Pancreas (tissue), 10 donors: ENCODE data around the gene ARL4A. TPM values are rescaled to one million over a fixed set of nuclear protein-coding genes. Genes with fewer than 3 reads are reported as not detected.

Source experiments
- ATAC-seq, 4 donors: fragments of 200-7000 bp; cut with Tn5 transposase; one replicate each; pipeline versions ENCODE4 v1.8.0 to v1.9.1; 2020; ENCODE audit warnings: mild to moderate bottlenecking in 4 of 4, moderate library complexity in 4 of 4
- DNase-seq, 6 donors: peaks; one replicate each; pipeline ENCODE4 v3.0.0-alpha.2; 2020
- FAIRE-seq: peaks from 2 replicates; lab custom pipeline; 2012; peaks lifted over from hg19 to GRCh38; lab: Jason Lieb, UNC
- H3K27ac ChIP-seq, 4 donors: fragments of 200-600 bp; sonication (generic); 1 replicate in 3 of 4; 2 replicates in 1 of 4; pipeline versions ENCODE4 v1.5.0 to v1.8.0; 2020
- H3K27me3 ChIP-seq, 4 donors: fragments of 200-600 bp; one replicate each; pipeline ENCODE4 v1.8.0; 2021
- H3K36me3 ChIP-seq, 3 donors: fragments of 200-600 bp; sonication (generic) in 1 of 3; one replicate each; pipeline versions ENCODE4 v1.5.0 to v1.8.0; 2020 to 2021
- H3K4me1 ChIP-seq, 3 donors: fragments of 200-600 bp; one replicate each; pipeline ENCODE4 v1.8.0; 2021
- H3K4me3 ChIP-seq, 4 donors: fragments of 200-600 bp; sonication (generic) in 2 of 4; one replicate each; pipeline versions ENCODE4 v1.5.0 to v1.8.0; 2020 to 2021
- H3K9me3 ChIP-seq, 4 donors: fragments of 200-600 bp; one replicate each; pipeline ENCODE4 v1.8.0; 2021
- WGBS, 2 donors: extraction: QIAGEN DNeasy Blood & Tissue Kit; methylation state at CpG; one replicate each; pipeline ENCODE4 v1.1.7; 2013; 5-methylcytosine and 5-hydroxymethylcytosine counted together
- intact Hi-C, 3 donors: fragments of 100-400 bp; cut with DNase I; formaldehyde crosslinking; loops; one replicate each; pipeline versions ENCODE4 v1.11.1 to v1.14.2; 2022
- polyA plus RNA-seq, 2 donors: library from polyadenylated mRNA; stranded (reverse); fragments of 200-250 nt; gene quantifications; one replicate each; pipeline ENCODE4 v1.2.3, GENCODE V29; 2013
- total RNA-seq, 6 donors: library from RNA; stranded (reverse); fragmentation: NEBNext Ultra II Directional in 4 of 6; extraction: Animal tissue kit (Norgen Biotek cat#: 25700) in 4 of 6; gene quantifications; one replicate each; pipeline versions ENCODE4 v1.2.1 to v1.2.4, GENCODE V29; 2021 to 2023
- TF ChIP-seq, protein P1 (sequence below), 4 donors: fragments of 200-600 bp; sonication (generic) in 3 of 4; IDR thresholded peaks; one replicate each; pipeline versions ENCODE4 v1.5.0 to v1.8.0; 2021; ENCODE audit warnings: antibody characterized with exemption in 4 of 4
- donor health status: healthy with polysubstance abuse.
- donor health status: DM: no; HTN: no; CAD: no; lungs with moderate emphysema.
- donor health status: DM: no; HTN: no; CAD: no.
- donor health status: control.
- donor health status: control.
- donor health status: Bipolar disorder and iron deficiency.
- donor health status: DM: yes; HTN: yes; CAD: no.
- donor health status: DM: no; HTN: no; CAD: no.
- donor health status: DM: no; HTN: no; CAD: no.
- donor health status: DM: yes; HTN: yes; CAD: no.

The ARL4A gene
- total and polyA plus RNA-seq, 8 donors: 1.9 to 8.6 (median 4.2) TPM

DNA sequence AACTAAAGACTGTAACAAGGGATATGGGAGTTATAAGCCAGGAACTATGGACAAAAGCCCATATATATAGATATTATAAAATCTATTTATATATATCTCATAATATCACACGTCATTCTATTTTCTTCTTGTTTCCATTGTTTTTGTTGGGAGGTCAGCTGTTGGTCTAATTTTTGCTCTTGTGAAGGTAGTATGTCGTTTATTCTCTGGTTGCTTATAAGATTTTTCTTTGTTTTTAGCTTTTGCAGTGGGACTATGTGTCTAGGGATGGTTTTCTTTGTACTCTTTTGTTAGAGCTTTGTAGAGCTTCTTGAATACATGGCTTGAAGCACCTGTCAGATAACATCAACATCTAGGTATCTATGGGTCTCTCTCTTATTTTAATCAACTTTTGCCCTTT lies 14.0 kb downstream of the ARL4A start:
- TF ChIP-seq, protein P1, sequence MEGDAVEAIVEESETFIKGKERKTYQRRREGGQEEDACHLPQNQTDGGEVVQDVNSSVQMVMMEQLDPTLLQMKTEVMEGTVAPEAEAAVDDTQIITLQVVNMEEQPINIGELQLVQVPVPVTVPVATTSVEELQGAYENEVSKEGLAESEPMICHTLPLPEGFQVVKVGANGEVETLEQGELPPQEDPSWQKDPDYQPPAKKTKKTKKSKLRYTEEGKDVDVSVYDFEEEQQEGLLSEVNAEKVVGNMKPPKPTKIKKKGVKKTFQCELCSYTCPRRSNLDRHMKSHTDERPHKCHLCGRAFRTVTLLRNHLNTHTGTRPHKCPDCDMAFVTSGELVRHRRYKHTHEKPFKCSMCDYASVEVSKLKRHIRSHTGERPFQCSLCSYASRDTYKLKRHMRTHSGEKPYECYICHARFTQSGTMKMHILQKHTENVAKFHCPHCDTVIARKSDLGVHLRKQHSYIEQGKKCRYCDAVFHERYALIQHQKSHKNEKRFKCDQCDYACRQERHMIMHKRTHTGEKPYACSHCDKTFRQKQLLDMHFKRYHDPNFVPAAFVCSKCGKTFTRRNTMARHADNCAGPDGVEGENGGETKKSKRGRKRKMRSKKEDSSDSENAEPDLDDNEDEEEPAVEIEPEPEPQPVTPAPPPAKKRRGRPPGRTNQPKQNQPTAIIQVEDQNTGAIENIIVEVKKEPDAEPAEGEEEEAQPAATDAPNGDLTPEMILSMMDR (IDR thresholded peaks at IDR 0.05): no peak
- DNase-seq (no peak), FAIRE-seq (no peak), ATAC-seq (no peak)
- Histone ChIP-seq H3K4me1 (no peaks in the 10 kb centered on the region), H3K9me3 (no peaks in the 10 kb centered on the region), H3K36me3 (no peaks in the 10 kb centered on the region), H3K27me3 (no peaks in the 10 kb centered on the region), H3K27ac (no peak overlapping the region), H3K4me3 (no peak overlapping the region)
- intact Hi-C loops: no loop called here
- WGBS, 2 donors: 80% methylated on average over 2 of the region's 2 CpGs

DNA sequence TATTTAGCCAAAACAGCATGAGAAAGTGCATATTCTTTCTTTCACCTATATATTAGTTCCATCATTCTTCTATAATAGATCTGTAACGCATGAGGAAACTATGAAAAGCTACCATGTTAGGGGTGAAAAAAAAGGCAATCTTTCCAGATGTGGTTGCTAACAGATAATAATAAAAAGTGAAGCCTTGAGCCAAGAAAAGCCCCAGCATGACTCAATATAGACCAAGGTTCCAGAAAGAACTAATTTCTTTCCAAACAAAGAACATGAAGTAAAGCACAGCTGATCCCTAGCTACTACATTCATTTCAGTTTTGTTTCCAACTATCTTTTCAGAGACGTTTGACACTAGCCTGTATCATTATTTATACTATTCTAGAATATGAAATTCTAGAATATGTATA lies 16.4 kb downstream of the ARL4A start:
- DNase-seq: no peak
- Histone ChIP-seq H3K9me3 (no peaks in the 10 kb centered on the region), H3K27me3 (no peaks in the 10 kb centered on the region), H3K4me3 (no peak overlapping the region), H3K27ac (no peak overlapping the region), H3K4me1 (no peaks in the 10 kb centered on the region), H3K36me3 (no peaks in the 10 kb centered on the region)
- ATAC-seq: no peak
- TF ChIP-seq, protein P1 (IDR thresholded peaks at IDR 0.05): no peak
- 62 to 77% methylated on average over 2 of the region's 2 CpGs for WGBS, 2 donors
- intact Hi-C loops: no loop called here
- no peak for FAIRE-seq

DNA sequence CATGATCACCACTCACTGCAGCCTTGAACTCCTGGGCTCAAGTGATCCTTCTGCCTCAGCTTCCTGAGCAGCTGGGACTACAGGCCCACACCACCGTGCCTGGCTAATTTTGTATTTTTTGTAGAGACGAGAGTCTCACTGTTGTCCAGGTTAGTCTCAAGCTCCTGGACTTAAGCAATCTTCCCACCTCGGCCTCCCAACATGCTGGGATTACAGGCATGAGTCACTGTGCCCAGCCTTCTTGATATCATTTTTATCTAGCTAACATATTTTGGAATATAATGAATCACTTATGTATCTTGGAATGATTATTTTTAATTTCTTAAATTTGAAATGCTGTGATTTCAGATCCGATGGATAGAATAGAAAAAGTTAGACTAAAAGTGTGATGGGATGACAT lies 18.4 kb downstream of the ARL4A start:
- TF ChIP-seq, protein P1 (IDR thresholded peaks at IDR 0.05): no peak
- FAIRE-seq: no peak
- Histone ChIP-seq H3K36me3 (no peaks in the 10 kb centered on the region), H3K27me3 (no peaks in the 10 kb centered on the region), H3K4me1 (no peaks in the 10 kb centered on the region), H3K4me3 (no peak overlapping the region), H3K9me3 (no peaks in the 10 kb centered on the region), H3K27ac (no peak overlapping the region)
- 89 to 94% methylated on average over 4 of the region's 4 CpGs for WGBS, 2 donors
- intact Hi-C loops: no loop called here
- no peak for DNase-seq
- no peak for ATAC-seq

DNA sequence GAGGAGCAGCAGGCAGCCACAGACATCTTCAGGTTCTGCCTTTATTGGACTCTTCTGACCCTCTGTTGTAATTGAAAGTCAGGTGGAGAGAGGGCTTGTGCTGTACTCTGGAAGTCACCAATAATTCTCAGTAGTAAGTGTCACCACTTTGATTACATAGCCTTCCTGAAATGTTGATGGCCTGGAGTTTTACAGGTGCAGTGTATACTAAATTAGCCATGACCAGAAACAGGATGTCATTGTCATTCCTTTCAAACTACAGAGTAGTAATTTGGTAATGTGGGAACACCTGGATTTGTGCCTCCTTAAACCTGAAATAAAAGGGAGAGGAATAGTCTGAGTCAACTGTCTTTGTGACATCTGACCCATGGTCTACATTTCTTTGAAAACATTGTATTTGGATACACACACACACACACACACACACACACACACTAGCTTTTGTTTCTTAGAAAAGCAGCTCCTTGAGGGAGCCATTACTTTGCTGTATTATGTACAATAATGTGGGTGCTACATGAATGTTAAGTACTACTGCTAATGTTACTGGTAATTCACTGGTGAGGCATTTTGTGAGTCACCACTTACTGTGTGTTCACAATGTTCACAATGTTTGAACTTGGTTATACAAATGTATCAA lies 19.6 kb downstream of the ARL4A start:
- ATAC-seq: peak in 1 of 4 donors; percentile 29
- FAIRE-seq: peak; percentile 45
- Histone ChIP-seq H3K4me1 (no peaks in the 10 kb centered on the region), H3K9me3 (no peaks in the 10 kb centered on the region), H3K4me3 (no peak overlapping the region), H3K27me3 (no peaks in the 10 kb centered on the region), H3K36me3 (no peaks in the 10 kb centered on the region), H3K27ac (no peak overlapping the region)
- no peak for DNase-seq
- intact Hi-C loops: no loop called here
- TF ChIP-seq, protein P1 (IDR thresholded peaks at IDR 0.05): no peak

DNA sequence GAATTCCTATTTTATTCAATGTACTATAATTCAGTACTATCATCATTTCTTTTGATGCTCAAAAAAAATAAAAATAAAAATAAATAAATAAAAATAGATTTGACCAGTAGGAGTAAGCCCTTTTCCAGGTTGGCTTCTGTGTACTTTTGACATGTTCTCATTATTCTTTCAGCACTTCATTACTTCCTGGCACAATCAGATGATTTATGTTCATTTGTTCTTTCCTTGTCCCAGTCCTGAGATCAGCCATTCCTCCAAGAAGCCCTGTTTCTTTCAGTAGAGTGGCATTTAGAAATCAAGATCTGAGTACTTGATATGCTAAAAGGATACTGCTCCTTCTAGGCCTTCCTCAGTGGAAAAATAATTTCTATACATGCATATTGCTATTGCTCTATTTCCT lies 20.9 kb downstream of the ARL4A start:
- H3K27me3 ChIP-seq: no peaks in the 10 kb centered on the region
- no peak overlapping the region for H3K27ac ChIP-seq
- no peaks in the 10 kb centered on the region for H3K4me1 ChIP-seq
- ATAC-seq (no peak), DNase-seq (no peak), FAIRE-seq (no peak)
- H3K4me3 ChIP-seq: no peak overlapping the region
- no peaks in the 10 kb centered on the region for H3K36me3 ChIP-seq
- TF ChIP-seq, protein P1 (IDR thresholded peaks at IDR 0.05): no peak
- intact Hi-C loops: no loop called here
- H3K9me3 ChIP-seq: no peaks in the 10 kb centered on the region
